Activated naive CD4-positive, alpha-beta T cell treated with anti-CD3 and anti-CD28 coated beads, Interleukin-2, amount 10 ng/mL, durations not matched to agents 5 hours and 36 hours (primary cell): ENCODE data around the gene PJVK. TPM values are rescaled to one million over a fixed set of nuclear protein-coding genes. Genes with fewer than 3 reads are reported as not detected.

ENCODE experiments used
- total RNA-seq, 2 experiments: library from RNA; stranded (reverse); gene quantifications; one replicate each; pipeline ENCODE4 v1.2.3, GENCODE V29; 2021

The PJVK gene, protein sequence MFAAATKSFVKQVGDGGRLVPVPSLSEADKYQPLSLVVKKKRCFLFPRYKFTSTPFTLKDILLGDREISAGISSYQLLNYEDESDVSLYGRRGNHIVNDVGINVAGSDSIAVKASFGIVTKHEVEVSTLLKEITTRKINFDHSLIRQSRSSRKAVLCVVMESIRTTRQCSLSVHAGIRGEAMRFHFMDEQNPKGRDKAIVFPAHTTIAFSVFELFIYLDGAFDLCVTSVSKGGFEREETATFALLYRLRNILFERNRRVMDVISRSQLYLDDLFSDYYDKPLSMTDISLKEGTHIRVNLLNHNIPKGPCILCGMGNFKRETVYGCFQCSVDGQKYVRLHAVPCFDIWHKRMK
- total RNA-seq = 1 to 10 TPM; 2.2 TPM

GRCh38 chr2:178450774-178451525, at the start of gene PJVK, which contains the start of gene PRKRA:
TSS of gene PJVK (plus strand) at chr2:178451378. CDS start at chr2:178453410, 2,032 bp downstream.
TSS of gene PRKRA (minus strand) at chr2:178451175. CDS start at chr2:178451030, 145 bp downstream.

DNA sequence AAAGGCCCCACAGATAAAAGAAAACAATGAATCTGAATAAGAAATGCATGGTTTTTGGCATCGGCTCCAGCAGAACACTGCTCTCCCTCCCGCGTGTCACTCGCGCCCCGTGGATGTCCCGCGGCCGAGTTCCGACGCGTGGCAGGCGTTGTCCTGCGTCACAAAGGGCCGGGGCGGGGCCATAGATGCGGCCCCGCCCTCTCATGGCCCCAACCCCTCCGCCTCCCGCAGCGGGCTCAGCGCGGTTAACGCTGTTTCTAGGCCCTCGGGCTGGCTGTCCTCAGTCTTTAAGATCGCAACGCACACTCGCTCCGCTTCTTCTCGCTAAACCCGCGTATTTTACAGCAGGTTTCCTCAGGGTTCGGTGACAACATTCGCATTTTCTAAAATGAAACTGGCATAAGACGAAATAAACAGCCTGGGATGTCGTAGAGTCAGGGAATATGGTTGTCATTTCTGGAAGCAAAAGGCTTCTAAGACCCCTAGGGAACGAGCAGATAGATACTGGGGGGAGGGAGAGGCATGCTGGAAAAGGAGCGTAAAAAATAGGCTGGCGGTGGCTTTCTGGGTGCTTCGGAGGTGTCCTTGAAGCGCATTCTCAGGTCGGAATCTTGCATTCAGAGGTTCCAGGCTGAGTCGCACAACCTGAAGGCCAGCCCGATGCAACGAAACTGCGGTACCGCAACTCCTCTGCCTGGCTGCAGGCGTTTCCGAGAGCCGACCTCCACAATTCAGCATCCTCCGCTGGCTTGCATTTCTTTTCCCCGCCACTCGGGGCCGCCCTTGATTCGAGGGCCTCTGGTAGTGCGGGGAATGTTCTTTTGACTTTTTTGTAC, 27.5 kb downstream of the PJVK start, which contains the start of gene FKBP7:
TSS of gene FKBP7 (minus strand) at position 162 of the 836 bp plus-strand sequence. CDS start at position 61, 101 bp downstream.

DNA sequence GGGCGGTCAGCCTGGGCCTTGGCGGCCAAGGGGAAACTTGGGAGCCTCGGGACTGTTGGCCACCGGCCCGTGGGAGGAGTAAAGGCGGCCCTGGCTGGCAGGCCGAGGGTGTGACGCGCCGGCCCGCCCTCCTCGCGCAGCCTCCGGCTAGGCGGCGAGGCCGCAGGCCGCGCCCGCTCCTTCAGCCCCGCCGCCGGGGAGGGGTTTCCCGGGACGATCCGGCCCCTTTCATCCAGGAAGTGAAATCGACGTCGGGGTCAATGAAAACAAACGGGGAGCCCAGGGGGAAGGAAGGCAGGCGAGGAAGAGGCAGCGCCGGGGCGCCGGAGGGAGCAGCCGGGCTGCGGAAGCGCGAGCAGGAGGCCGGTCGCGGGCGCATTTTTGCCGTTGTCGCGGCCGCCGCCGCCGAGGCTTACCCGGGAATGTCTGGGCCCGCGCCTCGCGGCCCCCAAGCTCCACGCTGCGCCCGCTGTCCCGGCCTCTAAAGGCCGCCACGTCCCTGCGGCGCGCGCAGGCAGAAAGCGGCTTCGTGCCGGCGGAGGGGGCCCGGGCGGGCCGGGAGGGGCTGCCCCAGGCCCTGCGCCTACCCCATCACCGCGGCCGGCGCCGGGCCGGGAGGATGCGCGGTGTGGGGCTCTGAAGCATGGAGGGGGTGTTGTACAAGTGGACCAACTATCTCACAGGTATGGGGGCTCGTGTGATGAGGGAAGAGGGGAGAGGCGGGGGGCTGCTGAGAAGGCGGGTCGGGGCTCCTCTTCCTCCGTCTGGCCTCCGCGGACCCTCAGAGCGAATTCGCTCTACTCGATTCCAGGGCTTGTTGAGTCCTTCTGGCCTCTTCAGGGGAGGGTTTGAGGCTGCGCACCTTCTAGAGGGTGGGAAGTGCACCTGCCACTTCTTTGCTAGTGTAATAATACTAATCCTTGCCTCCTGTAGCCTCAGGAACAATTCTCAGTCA, 29.3 kb downstream of the PJVK start, which contains the start of gene PLEKHA3:
TSS of gene PLEKHA3 (plus strand) at position 231 of the 955 bp plus-strand sequence. CDS start at position 644, 413 bp downstream.

Other genes with a start within 250 kb of the PJVK start
- 10 to 100 TPM; 33.7 to 36.1 TPM for gene PRKRA, start 203 bp upstream of the PJVK start, total RNA-seq
- 1 to 10 TPM; 1.2 to 1.6 TPM for gene FKBP7, start 27.2 kb downstream of the PJVK start, total RNA-seq
- gene PLEKHA3, start 29.1 kb downstream of the PJVK start, total RNA-seq = 10 to 100 TPM; 21.2 to 22.1 TPM